GM18526 (cell line): ENCODE data around the gene NFASC.

Experiments
- POLR2A ChIP-seq: IDR thresholded peaks from 3 replicates; pipeline ENCODE4 v1.6.1; 2011; ENCODE audit not compliant: insufficient read length; ENCODE audit errors: extremely low read depth

Gene NFASC

DNA sequence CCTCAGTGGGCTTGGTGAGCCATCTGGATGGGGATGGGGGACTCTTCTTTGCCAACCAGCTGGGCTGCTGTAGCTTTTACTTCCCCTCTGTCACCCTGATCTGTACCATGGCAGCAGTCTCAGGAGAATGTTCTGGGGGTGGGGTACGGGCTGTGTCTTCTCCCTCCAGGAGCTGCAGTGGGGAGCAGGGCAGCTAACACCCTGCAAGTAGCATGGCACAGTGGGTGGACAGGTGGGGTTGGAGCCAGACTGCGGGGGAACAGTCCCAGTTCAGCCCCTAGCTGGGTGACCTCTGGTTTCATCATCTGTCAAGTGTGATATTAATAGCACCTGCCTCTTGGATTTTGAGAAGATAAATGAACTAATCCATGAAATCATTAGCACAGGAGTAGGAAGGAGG is 3.1 kb downstream of the NFASC start:
- no peak for TF ChIP-seq POLR2A

DNA sequence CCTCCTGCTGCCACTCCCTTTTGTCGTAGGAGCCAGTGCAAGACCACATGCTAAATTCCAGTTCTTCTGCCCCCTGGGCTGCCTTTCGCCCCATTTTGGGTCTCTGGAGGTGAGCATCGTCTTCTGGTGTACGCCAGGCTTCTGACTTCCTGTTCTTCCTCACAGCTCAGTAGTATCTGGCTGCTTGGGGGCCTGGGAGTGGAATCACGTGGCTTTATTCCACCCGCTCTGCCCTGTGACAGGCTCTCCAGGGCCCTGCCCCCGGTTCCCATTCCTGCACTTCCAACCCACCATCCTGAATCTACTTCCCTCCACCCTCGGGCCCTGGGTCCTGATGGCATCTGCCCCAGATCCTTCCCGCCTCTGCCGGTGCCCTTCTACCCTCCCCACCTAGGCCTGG is 3.6 kb downstream of the NFASC start:
- no peak for TF ChIP-seq POLR2A

DNA sequence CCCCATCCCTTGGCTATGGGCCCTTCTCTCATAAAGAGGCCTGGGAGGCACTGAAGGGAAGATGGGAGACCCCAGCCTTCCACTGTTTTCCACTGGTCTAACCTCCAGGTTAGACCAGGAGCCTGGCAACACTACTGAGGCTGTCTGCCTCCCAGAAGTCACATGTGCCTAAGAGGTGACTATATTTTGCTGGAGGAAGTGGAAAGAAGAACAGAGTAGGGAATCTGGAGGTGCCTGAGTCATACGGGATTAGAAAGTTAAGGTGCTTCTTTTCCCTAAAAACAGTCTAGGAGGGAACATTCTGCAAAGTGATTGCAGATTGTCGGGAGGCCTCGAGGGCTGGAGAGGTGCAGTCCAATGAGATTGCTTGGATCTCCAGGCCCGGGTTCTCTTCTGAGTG is 4.6 kb downstream of the NFASC start:
- no peak for TF ChIP-seq POLR2A

DNA sequence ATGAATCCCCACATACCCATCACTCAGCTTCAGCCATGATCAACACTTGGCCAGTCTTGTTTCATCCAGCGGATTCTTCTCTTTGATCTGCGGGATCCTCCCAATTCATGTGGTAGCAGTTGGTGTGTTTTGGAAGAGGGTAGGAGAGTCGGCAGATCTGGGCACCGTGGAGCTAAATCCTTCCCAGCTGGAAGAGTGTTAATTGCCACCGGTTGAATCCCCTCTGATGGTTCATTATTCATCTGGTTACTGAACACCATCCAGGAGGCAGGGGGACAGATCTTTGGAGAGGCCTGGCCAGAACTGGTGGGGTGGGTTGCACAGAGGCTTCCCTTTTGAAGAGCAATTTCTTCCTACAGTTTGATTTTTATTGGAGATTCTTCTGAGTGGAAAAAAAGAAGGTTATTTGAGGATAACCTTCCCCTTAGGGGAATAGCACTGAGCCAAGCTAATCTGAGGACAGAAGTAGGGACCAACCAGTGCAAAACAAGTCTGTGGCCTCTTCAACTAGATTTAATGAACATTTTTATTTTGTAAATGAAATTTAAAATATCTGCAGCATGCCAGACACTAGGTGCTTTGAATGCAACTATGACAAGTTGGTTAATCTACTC is 8.1 kb downstream of the NFASC start:
- no peak for TF ChIP-seq POLR2A

DNA sequence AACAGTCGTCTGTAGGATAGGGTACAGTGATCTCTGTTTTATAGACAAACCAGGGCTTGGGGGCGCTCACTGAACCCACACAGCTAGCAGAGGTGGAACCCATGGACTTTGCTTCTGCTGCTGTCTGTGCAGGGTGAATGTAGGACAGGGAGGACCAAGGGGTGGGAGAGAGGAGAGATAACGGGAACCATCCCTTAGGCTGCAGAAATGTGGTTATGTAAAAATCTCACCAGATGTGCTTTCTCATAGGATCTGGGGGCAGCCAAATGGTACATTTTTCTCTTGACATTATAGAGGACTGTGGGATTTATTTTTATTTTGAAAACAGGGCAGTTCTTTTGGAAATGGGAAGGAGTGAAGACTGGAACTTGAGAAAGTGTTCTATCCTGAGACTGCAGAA is 8.7 kb downstream of the NFASC start:
- no peak for TF ChIP-seq POLR2A

DNA sequence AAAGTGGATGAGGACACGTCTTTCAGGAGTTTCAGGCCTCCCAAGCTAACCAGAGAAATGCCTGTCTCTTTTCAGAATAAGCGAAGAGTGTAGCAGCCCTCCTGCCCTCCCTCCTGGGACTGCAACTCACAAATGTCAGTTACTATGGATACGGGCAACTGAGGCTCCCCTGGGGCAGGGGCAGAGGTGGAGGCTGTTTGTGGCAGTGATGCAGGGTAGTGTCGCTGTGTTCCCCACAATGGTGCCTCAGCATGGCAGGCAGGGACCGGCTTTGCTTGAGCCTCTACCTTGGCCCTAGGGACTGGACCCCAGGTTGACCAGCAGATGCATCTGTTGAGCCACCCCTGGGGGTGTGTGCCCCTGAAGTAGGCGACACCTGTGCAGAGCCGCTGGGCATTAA is 10.2 kb downstream of the NFASC start:
- no peak for TF ChIP-seq POLR2A

DNA sequence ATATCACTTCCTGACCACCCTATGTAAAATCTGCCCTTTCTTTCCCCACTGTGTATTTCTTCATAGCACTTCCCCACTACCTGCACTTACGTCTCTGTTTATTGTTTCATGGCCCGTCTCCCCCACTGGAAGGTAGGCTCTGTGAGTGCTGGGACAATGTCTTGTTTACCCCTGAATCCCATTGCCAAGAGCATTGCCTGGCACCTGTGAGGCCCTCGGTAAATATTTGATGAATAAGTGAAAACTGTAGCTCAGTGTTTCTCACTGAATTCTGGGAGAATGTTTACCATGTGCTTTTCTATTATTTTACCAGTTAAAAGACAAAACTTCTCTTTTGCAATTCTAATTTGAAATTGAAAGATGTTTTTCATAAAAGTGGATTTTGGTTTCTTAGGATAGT is 11.8 kb downstream of the NFASC start:
- TF ChIP-seq POLR2A: no peak

DNA sequence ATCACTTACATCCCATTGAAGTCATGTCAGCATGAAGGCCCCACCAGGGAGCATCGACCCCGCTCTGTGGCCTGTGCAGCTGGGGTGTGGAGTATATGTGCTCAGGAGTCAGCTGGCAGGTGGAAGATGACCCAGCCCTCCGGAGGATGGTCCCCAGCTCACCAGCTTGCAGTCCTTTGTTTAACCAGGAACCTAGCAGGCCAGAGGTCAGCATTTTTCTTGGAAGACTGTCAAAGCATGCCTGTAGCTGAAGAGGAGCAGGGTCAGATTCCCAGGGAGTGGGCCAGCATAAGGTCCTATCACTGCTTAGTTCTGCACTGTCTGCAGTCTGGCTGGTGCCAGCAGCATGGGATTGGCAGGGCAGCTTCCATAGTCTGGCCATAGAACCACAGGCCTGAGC is 12.7 kb downstream of the NFASC start:
- no peak for TF ChIP-seq POLR2A

DNA sequence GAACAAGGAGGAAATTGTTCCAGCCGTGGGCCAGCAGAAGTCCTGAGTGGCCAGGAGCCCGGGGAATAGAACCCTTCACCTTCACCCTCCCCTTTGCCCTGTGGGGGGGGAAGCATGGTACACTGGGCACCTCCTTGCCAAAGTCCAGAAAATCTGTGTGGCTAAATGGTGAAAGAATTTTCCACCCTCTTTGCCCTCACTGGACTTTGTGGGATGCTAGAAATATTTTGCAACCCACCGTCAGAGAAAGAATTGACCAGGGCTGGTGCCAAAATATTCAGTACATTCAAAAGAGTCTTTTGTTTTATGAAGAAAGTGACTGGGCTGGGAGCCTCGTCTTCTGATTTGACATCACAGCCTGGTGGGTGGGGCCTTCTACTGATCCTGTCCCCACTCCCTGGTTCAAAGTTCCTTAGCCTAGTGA is 14.6 kb downstream of the NFASC start:
- TF ChIP-seq POLR2A: no peak

DNA sequence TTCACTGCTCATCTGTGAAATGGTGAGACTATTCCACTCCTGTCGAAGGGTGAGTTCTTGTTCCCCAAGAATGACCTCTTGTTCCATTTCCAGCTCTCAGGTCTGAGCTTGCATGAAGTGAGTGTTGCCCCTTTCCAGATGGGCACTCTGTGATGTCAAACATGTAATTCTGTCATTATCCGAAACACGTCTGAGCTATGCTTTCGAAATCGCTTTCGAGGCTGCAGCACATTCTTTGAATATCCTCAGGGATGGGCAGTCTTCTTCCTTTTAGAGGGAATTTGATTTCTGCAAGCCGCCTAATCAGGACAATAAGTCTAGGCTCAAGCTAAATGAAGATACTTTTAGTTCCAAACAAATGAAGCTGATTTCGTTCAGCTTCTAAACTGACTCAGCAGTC is 15.1 kb downstream of the NFASC start:
- TF ChIP-seq POLR2A: no peak

DNA sequence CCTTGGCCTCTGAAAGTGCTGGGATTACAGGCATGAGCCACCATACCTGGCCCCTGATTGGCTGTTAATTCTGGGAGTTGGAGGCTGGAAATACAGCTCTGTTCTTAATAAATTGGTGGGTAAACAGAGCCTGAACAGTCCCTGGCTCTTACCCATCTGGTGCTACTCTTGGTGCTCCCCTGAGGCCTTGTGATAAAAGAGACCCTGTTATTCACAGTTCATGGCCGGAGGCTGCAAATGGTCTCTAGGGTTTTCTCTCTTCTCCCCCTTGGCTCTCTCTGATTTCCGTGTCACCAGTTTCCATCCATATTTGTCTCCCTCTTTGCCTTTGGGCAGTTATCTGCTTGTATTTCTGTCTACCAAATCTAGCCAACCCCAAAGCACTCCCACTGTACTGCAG is 17.2 kb downstream of the NFASC start:
- TF ChIP-seq POLR2A: no peak

DNA sequence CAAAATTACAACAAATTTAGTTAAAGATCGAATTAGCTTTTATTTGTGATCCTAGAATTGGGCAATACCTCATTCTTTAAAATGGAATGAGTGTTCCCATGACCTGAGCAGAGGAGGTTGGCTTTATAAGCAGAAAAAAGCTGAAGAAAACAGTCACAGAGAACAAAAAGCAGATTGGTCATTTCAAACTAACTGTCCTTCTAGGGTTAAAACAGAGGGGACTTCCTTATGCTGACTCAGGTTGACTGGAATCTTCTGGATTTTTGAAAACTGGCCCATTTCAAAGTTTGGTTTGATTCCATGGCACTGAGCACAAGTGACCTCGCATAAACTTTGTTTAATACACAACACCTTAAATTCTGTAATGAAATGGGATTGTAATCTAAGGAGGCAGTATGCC is 17.6 kb downstream of the NFASC start:
- TF ChIP-seq POLR2A: no peak

DNA sequence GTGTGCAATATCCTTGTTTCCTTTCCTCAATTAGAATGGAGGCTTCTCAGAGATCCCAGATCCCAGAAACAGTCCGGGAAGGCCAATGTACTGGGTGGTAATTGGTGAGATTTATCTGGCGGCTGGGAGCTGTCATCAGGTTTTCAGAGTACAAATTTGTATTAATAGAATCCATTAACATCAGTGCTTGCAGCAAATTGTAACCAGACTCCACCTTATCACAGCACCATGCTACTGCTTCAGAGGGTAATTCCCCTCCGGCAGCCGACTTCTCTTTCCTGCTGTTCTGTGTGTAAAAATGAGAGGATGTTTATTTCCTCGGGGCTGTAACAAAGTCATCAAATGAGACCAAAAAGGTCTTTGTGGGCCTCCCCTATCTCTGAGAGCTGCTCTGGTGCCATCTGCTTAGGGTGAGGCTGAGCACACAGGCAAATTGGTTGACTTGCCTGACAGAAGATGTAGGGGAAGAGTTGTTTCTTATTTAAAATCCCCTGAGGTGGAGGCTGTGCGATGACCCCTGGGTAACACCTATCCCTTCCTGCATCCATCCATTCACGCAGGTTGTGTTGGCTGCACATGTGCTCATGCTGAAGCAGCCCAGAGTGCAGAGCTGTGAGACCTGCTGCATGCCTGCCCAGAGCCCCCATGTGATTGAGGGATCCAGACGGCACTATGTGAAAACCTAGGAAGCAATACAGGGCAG is 19.2 kb downstream of the NFASC start:
- no peak for TF ChIP-seq POLR2A

DNA sequence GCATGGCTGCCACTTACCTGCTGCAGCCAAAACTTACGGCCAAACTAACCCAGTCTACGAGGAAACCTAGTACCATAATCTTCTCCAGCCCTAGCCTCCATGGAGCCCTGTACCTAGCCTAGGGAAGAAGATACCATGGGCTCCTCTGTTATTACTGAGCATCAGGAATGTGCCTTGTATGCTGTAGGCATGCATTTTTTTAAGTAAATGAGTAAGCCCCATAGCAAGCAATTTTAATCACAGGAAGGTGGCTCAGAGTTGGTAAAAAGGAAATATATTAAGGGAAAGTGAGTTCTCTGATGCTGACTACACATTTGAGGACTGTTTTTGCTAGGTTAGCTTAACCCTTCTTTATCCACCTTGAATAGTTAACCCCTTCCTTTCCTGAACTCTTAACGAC is 21.2 kb downstream of the NFASC start:
- TF ChIP-seq POLR2A: no peak

DNA sequence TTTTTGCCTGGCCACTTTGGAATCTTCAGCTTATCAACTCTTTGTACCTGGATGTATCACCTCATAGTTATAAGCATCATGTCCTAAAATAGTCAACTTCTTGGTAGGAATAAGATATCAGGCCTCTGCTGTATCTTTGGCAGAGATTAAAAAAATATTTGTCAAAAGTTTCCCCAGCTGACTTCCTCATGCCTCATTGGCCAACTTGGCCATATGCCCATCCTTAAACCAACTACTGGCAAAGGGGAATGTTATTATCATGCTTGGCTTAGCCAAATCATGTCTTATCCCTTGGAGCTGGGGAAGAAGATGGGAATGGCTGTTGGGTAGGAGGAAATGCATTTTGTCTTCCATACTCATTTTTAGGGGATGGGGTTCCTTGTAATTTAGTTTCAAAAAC is 23.4 kb downstream of the NFASC start:
- no peak for TF ChIP-seq POLR2A

DNA sequence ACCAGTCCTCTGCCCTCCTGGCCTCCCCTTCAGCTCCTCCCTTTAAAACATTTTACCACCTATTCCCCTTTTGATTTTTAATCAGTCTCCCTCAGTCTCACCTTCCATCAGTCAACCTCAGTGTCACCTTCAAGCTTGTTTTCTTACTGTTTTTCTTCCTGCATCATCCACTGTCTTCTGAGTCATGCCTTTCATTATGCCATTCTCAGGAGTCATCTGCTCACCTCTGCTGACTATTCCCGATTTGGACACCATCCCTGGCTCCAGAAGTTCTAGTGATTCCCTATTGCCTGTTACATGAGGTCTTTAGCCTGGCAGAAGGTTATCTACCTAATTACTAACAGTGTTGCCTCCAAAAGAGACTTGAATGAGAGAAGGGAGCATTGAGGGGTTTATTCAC is 23.9 kb downstream of the NFASC start:
- no peak for TF ChIP-seq POLR2A

DNA sequence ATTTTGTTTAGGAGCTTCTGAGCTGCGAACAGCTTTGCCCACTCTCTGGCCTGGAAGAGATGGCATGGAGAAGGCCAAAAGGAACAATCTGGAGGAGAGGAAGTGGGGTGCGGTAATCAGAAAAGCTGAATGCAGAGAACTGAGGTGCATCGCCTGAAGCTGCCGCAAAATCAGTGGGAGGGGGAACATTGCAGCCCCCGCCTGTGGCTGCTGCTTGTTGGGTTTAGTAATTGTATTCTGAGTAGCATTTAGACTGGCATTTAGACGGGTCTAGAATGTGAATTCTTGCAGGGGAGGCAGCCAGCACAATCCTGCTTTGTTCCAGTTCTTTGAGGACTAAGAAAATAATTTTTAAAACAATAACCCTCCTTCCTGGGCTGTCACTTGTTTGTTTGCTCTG is 25.4 kb downstream of the NFASC start:
- no peak for TF ChIP-seq POLR2A
